Liver (tissue), 3 donors: ENCODE measurements around the gene OCEL1.

ENCODE experiments used
- CTCF ChIP-seq: fragments of 150-350 bp; IDR thresholded peaks from 2 replicates; pipeline ENCODE4 v1.5.1; 2017; ENCODE audit warnings: improper control_type of control experiment, low read depth, low read length; ENCODE audit not compliant: missing input control
- GABPA ChIP-seq, 2 donors: IDR thresholded peaks in 1 of 2; conservative IDR thresholded peaks in 1 of 2; 2 replicates each; pipeline ENCODE4 v1.6.1; 2016; ENCODE audit warnings: antibody characterized with exemption in 2 of 2, mild to moderate bottlenecking in 1 of 2, moderate library complexity in 1 of 2
- JUND ChIP-seq, 2 donors: IDR thresholded peaks; 2 replicates each; pipeline ENCODE4 v1.6.1; 2016; ENCODE audit warnings: antibody characterized with exemption in 2 of 2
- RAD21 ChIP-seq, 2 donors: IDR thresholded peaks; 2 replicates each; pipeline ENCODE4 v1.6.1; 2016; ENCODE audit warnings: antibody characterized with exemption in 2 of 2, mild to moderate bottlenecking in 2 of 2
- RXRA ChIP-seq, 2 donors: IDR thresholded peaks; 2 replicates each; pipeline ENCODE4 v1.6.1; 2017 to 2018; ENCODE audit warnings: antibody characterized with exemption in 2 of 2, mild to moderate bottlenecking in 1 of 2
- TAF1 ChIP-seq: conservative IDR thresholded peaks from 2 replicates; pipeline ENCODE4 v1.6.1; 2016; ENCODE audit warnings: antibody characterized with exemption, mild to moderate bottlenecking
- ZBTB33 ChIP-seq: IDR thresholded peaks from 2 replicates; pipeline ENCODE4 v1.6.1; 2016; ENCODE audit warnings: antibody characterized with exemption
- donor health status: healthy.
- donor health status: healthy.

GRCh38 chr19:17196610-17197009 is 29.4 kb upstream of the OCEL1 start:
- TF ChIP-seq TAF1 = no peak
- no peak for TF ChIP-seq CTCF
- TF ChIP-seq RAD21 (IDR thresholded peaks at IDR 0.05) = no peak
- TF ChIP-seq RXRA (IDR thresholded peaks at IDR 0.05) = no peak
- TF ChIP-seq GABPA (IDR thresholded peaks at IDR 0.05 in 1 of 2, conservative IDR thresholded peaks at IDR 0.05 in 1 of 2) = no peak
- no peak for TF ChIP-seq JUND (IDR thresholded peaks at IDR 0.05)
- TF ChIP-seq ZBTB33 = no peak
